ENCODE data around the gene AFMID. TPM values are rescaled to one million over a fixed set of nuclear protein-coding genes. Genes with fewer than 3 reads are reported as not detected.
"Not testable (repeated sequence)": the region's sequence is repeated elsewhere in the genome, so short reads cannot be mapped to it uniquely, and the experiment has no call there.

Gene AFMID
- total RNA-seq, 1 experiment from 2014 or later, result 12.1 TPM

- no peak for DNase-seq (ENCODE audit: low read depth)
Measured at GRCh38 chr17:78154903-78155811, 32.0 kb upstream of the AFMID start.

- DNase-seq (ENCODE audit: low read depth), result no peak
Measured at GRCh38 chr17:78159575-78160158, 27.5 kb upstream of the AFMID start.

DNA sequence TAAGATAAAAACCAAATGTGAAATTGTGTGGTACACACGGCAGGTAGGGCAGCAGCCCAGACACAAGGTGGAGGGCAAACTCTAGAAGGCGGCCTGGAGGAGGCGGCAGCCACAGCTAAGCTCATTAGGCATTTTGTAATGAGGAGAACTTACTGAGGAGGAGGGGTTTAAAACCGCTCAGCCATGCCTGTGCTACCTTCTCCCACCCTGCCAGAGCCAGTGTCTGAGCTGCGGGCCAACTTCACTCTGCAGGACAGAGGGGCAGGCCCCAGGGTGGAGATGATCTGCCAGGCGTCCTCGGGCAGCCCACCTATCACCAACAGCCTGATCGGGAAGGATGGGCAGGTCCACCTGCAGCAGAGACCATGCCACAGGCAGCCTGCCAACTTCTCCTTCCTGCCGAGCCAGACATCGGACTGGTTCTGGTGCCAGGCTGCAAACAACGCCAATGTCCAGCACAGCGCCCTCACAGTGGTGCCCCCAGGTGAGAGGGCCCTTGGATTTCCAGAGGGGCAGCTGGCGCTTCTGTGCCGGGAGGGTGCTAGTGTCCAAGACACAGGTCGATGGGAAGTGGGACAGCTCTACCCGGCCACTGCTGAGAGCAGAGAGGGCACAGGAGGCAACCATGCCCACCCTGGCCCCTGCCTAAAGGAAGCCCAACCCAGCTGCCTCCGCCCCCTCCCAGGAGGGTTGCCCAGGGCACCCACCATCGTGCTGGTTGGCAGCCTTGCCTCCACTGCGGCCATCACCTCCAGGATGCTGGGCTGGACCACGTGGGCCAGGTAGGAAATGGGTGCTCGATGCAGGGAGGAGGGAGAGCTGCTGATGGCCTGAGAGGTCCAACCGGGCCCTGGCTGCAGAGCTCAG is 23.0 kb upstream of the AFMID start:
- no peak for DNase-seq (ENCODE audit: low read depth)

DNA sequence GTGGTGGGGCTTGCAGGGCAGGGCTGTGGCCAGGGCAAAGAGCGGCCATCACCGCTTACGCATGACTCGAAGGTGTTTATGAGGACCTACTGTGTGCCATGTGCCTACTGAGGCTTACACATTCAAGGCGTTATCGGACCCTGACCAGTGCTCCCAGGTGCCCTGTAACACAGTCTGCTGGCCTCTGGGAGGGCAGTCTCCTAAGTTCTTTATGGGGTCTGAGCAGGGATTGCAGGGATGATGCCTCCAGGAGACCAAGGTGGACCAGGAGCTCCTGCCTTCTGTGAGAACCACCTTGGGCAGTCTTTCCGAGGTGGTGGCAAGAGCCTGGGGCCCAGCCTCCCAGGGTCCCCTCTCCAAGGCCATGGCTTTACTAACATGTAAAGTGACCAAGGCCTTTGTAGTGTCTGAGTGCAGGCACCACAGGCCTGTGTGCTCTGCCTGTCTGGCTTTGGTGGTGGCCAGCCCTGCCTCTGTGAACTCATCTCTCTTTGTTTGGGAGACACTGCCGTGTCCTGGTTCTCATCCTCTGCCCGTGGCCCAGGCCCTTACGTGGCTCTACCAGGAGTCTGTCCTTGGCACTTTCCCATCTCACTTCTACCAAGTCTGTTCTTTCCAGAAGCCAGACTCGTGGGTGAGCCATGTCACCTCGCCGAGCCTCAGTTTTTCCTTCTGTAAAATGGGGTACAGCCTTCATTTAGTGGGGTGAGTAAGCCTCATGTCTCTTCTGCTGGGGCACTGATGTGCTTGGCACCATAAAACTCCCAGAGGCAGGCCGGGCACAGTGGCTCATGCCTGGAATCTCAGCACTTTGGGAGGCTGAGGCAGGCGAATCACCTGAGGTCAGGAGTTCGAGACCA is 22.2 kb upstream of the AFMID start:
- no peak for DNase-seq (ENCODE audit: low read depth)

- no peak for DNase-seq (ENCODE audit: low read depth)
Measured at GRCh38 chr17:78166416-78166815, 20.7 kb upstream of the AFMID start.

DNA sequence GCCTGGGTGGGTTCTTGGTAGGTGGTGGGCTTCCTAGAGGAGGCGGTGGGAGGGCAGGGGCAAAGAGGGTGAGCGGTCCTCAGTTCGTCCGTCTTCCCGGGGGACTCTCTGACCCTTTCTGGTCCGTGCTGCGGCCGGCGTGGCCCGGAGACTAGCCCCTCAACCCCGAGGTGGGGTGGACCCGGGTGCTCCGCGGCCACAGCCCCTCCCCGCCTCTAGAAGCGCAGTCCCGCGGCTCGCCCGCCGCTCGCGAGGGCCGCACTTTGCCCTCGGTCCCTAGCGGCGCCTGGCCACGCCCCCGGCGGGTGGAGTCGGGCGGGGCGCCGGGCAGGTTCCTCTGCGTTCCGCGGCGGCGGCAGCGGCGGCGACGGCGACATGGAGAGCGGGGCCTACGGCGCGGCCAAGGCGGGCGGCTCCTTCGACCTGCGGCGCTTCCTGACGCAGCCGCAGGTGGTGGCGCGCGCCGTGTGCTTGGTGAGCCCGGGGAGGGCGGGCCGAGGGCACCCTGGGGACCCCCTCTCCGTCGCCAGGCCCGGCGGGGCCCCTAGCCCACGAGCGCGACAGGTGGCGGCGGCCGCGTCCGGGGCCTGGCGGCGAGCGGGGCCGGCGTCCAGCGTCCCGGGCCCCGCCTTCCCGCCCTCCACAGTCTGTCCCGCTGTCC is 18.8 kb upstream of the AFMID start, which contains the start of gene SYNGR2:
Gene SYNGR2, plus strand, starts transcription at position 340 of the 661 bp plus-strand sequence. Its CDS starts 36 bp downstream, at position 376.
- peak; percentile 87 for DNase-seq (ENCODE audit: low read depth)

DNA sequence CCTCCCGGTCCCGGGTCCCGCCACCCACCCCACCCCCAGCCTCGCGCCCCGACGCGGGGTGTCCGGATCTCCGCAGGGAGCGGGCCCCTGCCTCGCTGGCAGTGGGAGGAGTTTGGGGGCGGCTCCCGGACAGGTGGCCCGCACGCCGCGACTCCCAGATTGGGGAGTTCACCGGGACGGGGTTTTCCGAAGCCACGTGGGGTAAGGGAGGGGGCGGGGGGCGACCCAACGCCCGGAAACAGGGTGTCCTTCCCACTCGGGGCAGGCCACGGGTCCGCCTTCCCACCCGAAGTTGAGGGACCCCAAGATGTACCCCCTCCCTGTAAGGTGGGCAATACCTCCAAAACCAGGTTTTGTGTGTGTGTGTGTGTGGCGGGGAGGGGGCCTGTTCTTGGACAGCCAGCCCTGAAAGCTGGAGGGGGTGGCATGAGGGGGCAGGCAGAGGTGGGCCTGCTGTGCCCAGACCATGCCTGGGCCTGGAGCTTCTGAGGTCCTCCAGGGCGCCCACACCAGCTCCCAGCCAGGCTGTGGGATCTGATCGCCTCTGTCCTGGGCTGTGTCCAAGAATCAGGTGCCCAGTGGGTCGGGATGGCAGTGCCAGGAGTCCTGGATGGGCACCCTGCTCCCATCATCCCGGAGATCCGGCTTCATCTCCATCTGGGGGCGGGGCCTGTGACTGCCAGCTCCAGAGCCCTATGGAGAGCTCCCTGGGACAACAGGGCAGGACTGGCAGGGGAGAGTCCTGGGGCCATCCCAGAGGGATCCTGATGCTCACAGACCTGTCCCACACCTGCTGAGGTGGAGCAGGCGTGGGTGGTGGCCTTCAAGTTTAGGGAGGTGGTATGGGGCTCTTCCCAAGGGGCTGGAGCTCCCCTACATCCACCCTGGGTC is 18.0 kb upstream of the AFMID start:
- DNase-seq (ENCODE audit: low read depth), result peak; percentile 73

DNA sequence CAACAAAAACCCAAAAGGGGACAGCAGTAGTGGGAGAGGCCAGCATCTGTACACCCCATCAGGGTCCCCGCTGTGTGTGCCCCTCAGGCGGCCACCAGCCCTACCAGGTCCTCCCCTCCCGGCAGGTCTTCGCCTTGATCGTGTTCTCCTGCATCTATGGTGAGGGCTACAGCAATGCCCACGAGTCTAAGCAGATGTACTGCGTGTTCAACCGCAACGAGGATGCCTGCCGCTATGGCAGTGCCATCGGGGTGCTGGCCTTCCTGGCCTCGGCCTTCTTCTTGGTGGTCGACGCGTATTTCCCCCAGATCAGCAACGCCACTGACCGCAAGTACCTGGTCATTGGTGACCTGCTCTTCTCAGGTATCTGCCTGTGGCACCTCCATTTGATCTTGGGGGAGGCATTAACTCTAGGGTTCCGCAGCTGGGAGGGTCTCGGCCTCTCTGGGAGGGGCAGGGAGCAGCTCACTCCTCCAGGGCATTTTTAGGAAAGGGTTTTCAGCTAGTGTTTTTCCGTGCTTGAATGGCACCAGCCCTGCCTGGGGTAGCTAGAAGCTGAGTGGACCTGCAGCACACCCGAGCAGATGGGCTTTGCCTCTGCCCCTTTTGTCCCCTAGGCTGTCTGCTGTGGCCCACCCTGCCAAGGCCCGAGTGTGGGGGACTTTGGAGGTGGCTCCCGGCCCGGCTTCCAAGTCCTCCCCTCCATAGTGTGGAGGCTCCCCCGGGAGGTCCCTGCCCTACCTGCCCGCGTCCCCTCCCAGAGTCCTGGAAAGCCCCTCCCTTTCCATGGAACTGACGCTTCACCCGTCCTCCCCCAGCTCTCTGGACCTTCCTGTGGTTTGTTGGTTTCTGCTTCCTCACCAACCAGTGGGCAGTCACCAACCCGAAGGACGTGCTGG is 16.2 kb upstream of the AFMID start:
- DNase-seq (ENCODE audit: low read depth), result no peak

DNA sequence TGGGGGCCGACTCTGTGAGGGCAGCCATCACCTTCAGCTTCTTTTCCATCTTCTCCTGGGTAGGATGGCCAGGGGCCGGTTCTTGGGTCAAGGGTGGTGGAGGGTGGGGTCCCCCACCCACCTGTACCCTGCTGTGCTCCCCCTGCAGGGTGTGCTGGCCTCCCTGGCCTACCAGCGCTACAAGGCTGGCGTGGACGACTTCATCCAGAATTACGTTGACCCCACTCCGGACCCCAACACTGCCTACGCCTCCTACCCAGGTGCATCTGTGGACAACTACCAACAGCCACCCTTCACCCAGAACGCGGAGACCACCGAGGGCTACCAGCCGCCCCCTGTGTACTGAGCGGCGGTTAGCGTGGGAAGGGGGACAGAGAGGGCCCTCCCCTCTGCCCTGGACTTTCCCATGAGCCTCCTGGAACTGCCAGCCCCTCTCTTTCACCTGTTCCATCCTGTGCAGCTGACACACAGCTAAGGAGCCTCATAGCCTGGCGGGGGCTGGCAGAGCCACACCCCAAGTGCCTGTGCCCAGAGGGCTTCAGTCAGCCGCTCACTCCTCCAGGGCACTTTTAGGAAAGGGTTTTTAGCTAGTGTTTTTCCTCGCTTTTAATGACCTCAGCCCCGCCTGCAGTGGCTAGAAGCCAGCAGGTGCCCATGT is 15.4 kb upstream of the AFMID start:
- not testable (repeated sequence) for DNase-seq (ENCODE audit: low read depth)

- DNase-seq (ENCODE audit: low read depth), result no peak
Measured at GRCh38 chr17:78172249-78173051, 14.7 kb upstream of the AFMID start.

DNA sequence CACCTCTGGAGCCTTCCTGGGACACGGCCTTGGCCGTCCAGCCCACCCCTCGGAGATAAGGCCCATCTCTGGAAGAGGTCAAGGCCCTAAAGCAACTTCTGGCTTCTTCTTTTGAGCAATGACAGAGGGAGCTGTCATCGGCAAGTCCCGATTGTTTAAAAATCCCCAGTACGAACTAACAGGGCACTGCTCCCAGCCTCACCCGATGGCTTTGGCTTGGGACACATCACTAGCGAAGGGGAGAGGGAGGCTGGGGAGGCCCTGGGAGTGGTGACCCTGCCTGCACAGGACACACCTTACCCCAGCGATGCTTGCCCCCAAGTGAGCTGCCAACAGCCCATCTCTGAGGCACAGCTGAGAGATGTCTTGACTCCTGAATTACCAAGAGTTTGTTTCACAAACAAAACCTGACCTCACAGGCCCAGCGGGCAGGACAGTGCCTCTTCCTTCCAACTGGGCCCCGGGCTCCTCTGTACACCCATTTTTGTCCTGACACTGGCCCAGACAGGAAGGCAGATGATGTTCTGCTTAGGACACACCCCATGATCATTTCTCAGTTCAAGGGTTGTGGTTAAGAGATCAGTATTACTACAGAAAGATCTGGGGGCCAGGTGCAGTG is 14.0 kb upstream of the AFMID start:
- no peak for DNase-seq (ENCODE audit: low read depth)

- DNase-seq (ENCODE audit: low read depth), result no peak
Measured at GRCh38 chr17:78174346-78174869, 12.8 kb upstream of the AFMID start.

- DNase-seq (ENCODE audit: low read depth), result no peak
Measured at GRCh38 chr17:78174870-78175642, 12.1 kb upstream of the AFMID start.

DNA sequence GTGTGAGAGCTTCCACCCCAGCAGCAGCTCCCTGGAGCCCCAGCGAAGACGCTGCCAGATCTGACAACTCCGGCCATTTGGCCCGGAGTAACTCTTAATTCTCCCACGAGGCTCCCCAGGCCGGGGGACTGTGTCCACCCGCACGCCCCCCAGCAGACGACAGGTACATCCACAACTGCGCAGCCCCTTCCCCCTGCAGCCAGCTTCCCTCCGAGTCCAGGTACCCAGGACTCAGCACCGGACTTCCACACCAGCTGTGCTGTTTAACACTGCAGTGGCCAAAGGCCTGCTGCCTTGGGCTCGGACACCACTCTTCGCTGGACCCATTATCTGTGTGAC is 11.6 kb upstream of the AFMID start:
- DNase-seq (ENCODE audit: low read depth), result no peak

DNA sequence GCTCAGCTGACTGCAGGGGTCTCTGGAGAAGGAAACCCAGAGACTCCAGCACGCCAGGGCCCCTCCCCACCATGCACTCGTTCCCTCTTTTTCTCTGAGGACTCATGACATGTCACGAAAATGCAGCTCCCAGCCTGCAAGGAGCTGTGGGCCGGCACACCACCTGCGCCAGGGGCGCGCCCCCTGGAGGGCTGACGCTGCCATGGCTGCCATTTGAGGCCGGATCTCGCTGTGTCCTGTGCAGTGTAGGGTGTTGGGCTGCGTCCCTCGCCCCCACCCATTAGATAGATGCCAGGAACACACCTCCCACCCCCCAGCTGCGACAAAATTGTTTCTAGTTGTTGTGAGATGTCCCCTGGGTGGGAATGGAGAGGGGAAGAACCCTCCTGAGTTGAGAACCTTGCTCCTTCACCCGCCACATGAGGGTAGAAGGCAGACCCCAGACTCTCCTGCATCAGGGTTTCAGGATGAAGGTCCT is 10.6 kb upstream of the AFMID start:
- peak; percentile 60 for DNase-seq (ENCODE audit: low read depth)

DNA sequence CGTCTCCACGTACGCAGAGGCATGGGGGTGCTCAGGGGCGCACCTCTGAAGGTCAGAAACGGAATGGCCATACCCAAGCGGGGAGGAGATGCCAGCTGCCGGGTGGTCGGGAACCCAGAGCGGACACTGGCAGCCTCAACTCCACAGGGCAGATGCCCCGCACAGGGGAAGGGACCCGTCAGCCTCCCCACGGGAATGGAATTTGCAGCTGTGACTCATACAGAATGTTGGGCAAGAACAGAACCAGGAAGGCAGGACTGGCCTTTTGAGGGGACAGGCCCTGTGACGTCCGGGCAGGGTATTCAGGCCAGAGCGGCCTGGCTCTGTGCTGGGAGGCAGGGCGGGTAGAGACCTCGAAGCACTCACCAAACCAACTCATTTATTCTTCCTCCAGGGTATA is 7.8 kb upstream of the AFMID start:
- no peak for DNase-seq (ENCODE audit: low read depth)

Data from Daoy (cell line).